OCI-LY7 (cell line): ENCODE data around the gene MED1. TPM values are rescaled to one million over a fixed set of nuclear protein-coding genes. Genes with fewer than 3 reads are reported as not detected.
A peak's percentile ranks its signal among the peaks of the same experiment; 100 is the strongest.
"Not testable (repeated sequence)": the region's sequence is repeated elsewhere in the genome, so short reads cannot be mapped to it uniquely, and the experiment has no call there.

ENCODE experiments used
- BruUV-seq: library from RNA; stranded (reverse); fragments of 400-500 nt; replicated peaks from 2 replicates; lab custom pipeline; 2021; lab: Mats Ljungman, UMichigan
- CTCF ChIA-PET: fragments of 300-600 bp; sonication (Branson Sonifier 250); formaldehyde crosslinking; loops from one replicate; lab custom pipeline; 2022; ENCODE audit warnings: antibody characterized with exemption; ENCODE audit not compliant: unreplicated experiment; lab: Charles Lee
- POLR2A ChIA-PET: fragments of 300-600 bp; sonication (Branson Sonifier 250); formaldehyde crosslinking; loops from one replicate; lab custom pipeline; 2022; ENCODE audit warnings: antibody characterized with exemption; lab: Charles Lee
- DNase-seq: peaks from one replicate; pipeline ENCODE4 v3.0.0-alpha.2; 2015; ENCODE audit warnings: low spot score
- H2AFZ ChIP-seq: fragments of 200-600 bp; sonication (generic), shearing (Covaris generic); 2 replicates; pipeline ENCODE4 v1.6.1; 2014; ENCODE audit warnings: mild to moderate bottlenecking, antibody characterized with exemption, low read length, moderate library complexity
- H3K27ac ChIP-seq: fragments of 200-600 bp; sonication (generic); 2 replicates; pipeline ENCODE4 v1.5.1; 2014; ENCODE audit warnings: mixed run types, low read depth, mild to moderate bottlenecking, moderate library complexity, low read length, inconsistent platforms; ENCODE audit not compliant: poor library complexity, severe bottlenecking
- H3K36me3 ChIP-seq: fragments of 200-600 bp; sonication (generic); 2 replicates; pipeline ENCODE4 v1.6.1; 2014; ENCODE audit warnings: mild to moderate bottlenecking, antibody characterized with exemption, low read length, moderate library complexity, mixed read lengths; ENCODE audit not compliant: insufficient read depth
- H3K4me1 ChIP-seq: fragments of 200-600 bp; sonication (generic); 2 replicates; pipeline ENCODE4 v1.5.1; 2014; ENCODE audit warnings: mild to moderate bottlenecking, low read length; ENCODE audit not compliant: insufficient read depth, poor library complexity, severe bottlenecking
- H3K4me2 ChIP-seq: fragments of 200-600 bp; sonication (generic); 2 replicates; pipeline ENCODE4 v1.6.1; 2014; ENCODE audit warnings: mild to moderate bottlenecking, low read length
- H3K4me3 ChIP-seq: fragments of 200-600 bp; sonication (generic); 2 replicates; pipeline ENCODE4 v1.5.1; 2014; ENCODE audit warnings: mild to moderate bottlenecking, low read depth, low read length; ENCODE audit not compliant: poor library complexity, severe bottlenecking
- H3K79me2 ChIP-seq: fragments of 200-600 bp; sonication (generic); 2 replicates; pipeline ENCODE4 v1.6.1; 2016; ENCODE audit warnings: low read depth, mild to moderate bottlenecking, low read length, moderate library complexity, mixed read lengths; ENCODE audit not compliant: insufficient read depth
- H3K9me2 ChIP-seq: fragments of 200-600 bp; sonication (generic); 2 replicates; pipeline ENCODE4 v1.6.1; 2016; ENCODE audit warnings: mild to moderate bottlenecking, low read length, mixed read lengths; ENCODE audit not compliant: insufficient read depth
- H3K9me3 ChIP-seq: fragments of 200-600 bp; sonication (generic); 2 replicates; pipeline ENCODE4 v1.6.1; 2014; ENCODE audit warnings: mild to moderate bottlenecking, mixed run types, low read length, mixed read lengths
- H4K20me1 ChIP-seq: fragments of 200-600 bp; sonication (generic); 2 replicates; pipeline ENCODE4 v1.6.1; 2014; ENCODE audit warnings: mild to moderate bottlenecking, antibody characterized with exemption, low read length, moderate library complexity, mixed read lengths; ENCODE audit not compliant: insufficient read depth
- CTCF ChIP-seq: fragments of 200-600 bp; sonication (generic); conservative IDR thresholded peaks from 2 replicates; pipeline ENCODE4 v1.5.1; 2014; ENCODE audit warnings: mild to moderate bottlenecking, antibody characterized with exemption, low read length, moderate library complexity, mixed read lengths
- EZH2phosphoT487 ChIP-seq: fragments of 200-600 bp; sonication (generic); IDR thresholded peaks from 2 replicates; pipeline ENCODE4 v1.6.1; 2018; ENCODE audit warnings: low read depth, borderline replicate concordance, mild to moderate bottlenecking, mixed run types, antibody characterized with exemption, low read length, moderate library complexity, mixed read lengths
- intact Hi-C: fragments of 100-400 bp; cut with micrococcal nuclease; formaldehyde crosslinking; loops from one replicate; pipeline ENCODE4 v1.10.0; 2022; ENCODE audit not compliant: unreplicated experiment
- total RNA-seq, 2 experiments: library from RNA; depleted of rRNA in 1 of 2; stranded (reverse); fragments of >200 nt in 1 of 2; shearing (Covaris generic) in 1 of 2; gene quantifications; 2 replicates each; pipeline ENCODE4 v1.2.3, GENCODE V29; 2014 to 2022

MED1 gene
- total RNA-seq, 2 experiments from 2014 or later = 32.2 to 73.4 TPM

GRCh38 chr17:39483506-39483905, 32.4 kb upstream of the MED1 start:
- Histone ChIP-seq H3K79me2 (peaks cover 42% of the 10 kb centered on the region; the same call in 1 of the 2 replicates), H3K4me3 (no peak overlapping the region), H3K4me2 (no peak overlapping the region), H3K27ac (no peak overlapping the region), H3K9me2 (no peaks in the 10 kb centered on the region), H3K9me3 (no peaks in the 10 kb centered on the region), H3K4me1 (peaks cover 8% of the 10 kb centered on the region), H3K36me3 (peaks cover 76% of the 10 kb centered on the region), H2AFZ (no peak overlapping the region), H4K20me1 (no peaks in the 10 kb centered on the region)
- POLR2A ChIA-PET = interaction anchor here (0.7 to 1.4 kb wide), 2 partner anchors 21 to 238 kb away, joined by 3 read pairs; no protein-coding TSS in a partner anchor
- TF ChIP-seq CTCF (no peak), EZH2phosphoT487 (no peak)
- intact Hi-C loops = no loop called here
- CTCF ChIA-PET = no interaction called here
- DNase-seq = no peak
- no TSS peak for BruUV-seq

GRCh38 chr17:39479631-39480030, 28.6 kb upstream of the MED1 start:
- H3K4me1 ChIP-seq, H3K9me2 ChIP-seq, BruUV-seq, H3K4me2 ChIP-seq, H4K20me1 ChIP-seq, H3K27ac ChIP-seq, H3K9me3 ChIP-seq, intact Hi-C loops, H3K4me3 ChIP-seq, H2AFZ ChIP-seq, DNase-seq: not testable (repeated sequence)
- POLR2A ChIA-PET = interaction anchor here (0.6 to 0.7 kb wide), 4 partner anchors 15 to 1008 kb away, joined by 3 to 4 read pairs (median 3); no protein-coding TSS in a partner anchor
- Histone ChIP-seq H3K36me3 (peaks cover 87% of the 10 kb centered on the region), H3K79me2 (peaks cover 45% of the 10 kb centered on the region; the same call in 1 of the 2 replicates)
- CTCF ChIA-PET = interaction anchor here (0.9 kb wide), 1 partner anchor 41 kb away, joined by 6 read pairs; no protein-coding TSS in a partner anchor

GRCh38 chr17:39473310-39473709, 22.2 kb upstream of the MED1 start:
- Histone ChIP-seq H3K36me3 (peaks cover 88% of the 10 kb centered on the region), H2AFZ (no peak overlapping the region), H3K27ac (no peak overlapping the region), H3K4me1 (no peaks in the 10 kb centered on the region), H3K4me3 (no peak overlapping the region), H4K20me1 (peaks cover 6% of the 10 kb centered on the region; the same call in 1 of the 2 replicates), H3K4me2 (no peak overlapping the region), H3K9me2 (no peaks in the 10 kb centered on the region), H3K9me3 (no peaks in the 10 kb centered on the region), H3K79me2 (peaks cover 74% of the 10 kb centered on the region)
- intact Hi-C loops = no loop called here
- no peak for TF ChIP-seq EZH2phosphoT487
- no peak for TF ChIP-seq CTCF
- ChIA-PET POLR2A (interaction anchor here (0.7 to 1.1 kb wide), 3 partner anchors 12 to 46 kb away, joined by 3 to 4 read pairs (median 4); partner anchors contain the start of gene CDK12), CTCF (no interaction called here)
- DNase-seq = no peak
- BruUV-seq = no TSS peak

GRCh38 chr17:39468610-39469009, 17.5 kb upstream of the MED1 start:
- Histone ChIP-seq H3K36me3 (peaks cover 85% of the 10 kb centered on the region), H3K79me2 (peaks cover 95% of the 10 kb centered on the region), H4K20me1 (peaks cover 20% of the 10 kb centered on the region), H3K4me1 (peaks cover 15% of the 10 kb centered on the region)
- H3K27ac ChIP-seq, H2AFZ ChIP-seq, H3K9me3 ChIP-seq, H3K4me3 ChIP-seq, H3K9me2 ChIP-seq, DNase-seq, BruUV-seq, CTCF ChIA-PET, H3K4me2 ChIP-seq, intact Hi-C loops: not testable (repeated sequence)
- POLR2A ChIA-PET = interaction anchor here (0.6 kb wide), 1 partner anchor 22 kb away, joined by 3 read pairs; no protein-coding TSS in a partner anchor

- not testable (repeated sequence) for DNase-seq, BruUV-seq
Observed at GRCh38 chr17:39464639-39465181, 13.6 kb upstream of the MED1 start.

More at GRCh38 chr17:39464639-39465181, 13.6 kb upstream of the MED1 start:
- H3K4me2 ChIP-seq = peak overlapping the region; percentile 80
- H3K9me3 ChIP-seq, H3K27ac ChIP-seq, CTCF ChIA-PET, H2AFZ ChIP-seq, intact Hi-C loops, H3K9me2 ChIP-seq: not testable (repeated sequence)
- POLR2A ChIA-PET = interaction anchor here (0.6 to 1.0 kb wide), 3 partner anchors 14 to 684 kb away, joined by 3 to 5 read pairs (median 4); partner anchors contain the start of gene MED1
- peaks cover 29% of the 10 kb centered on the region for H4K20me1 ChIP-seq
- H3K79me2 ChIP-seq = peaks cover 82% of the 10 kb centered on the region
- H3K4me1 ChIP-seq = peaks cover 21% of the 10 kb centered on the region
- peaks cover 57% of the 10 kb centered on the region for H3K36me3 ChIP-seq
- peak overlapping the region; percentile 94 for H3K4me3 ChIP-seq
